GM18498 (cell line): ENCODE results near the gene VIPAS39.
"Not testable (repeated sequence)": the region's sequence is repeated elsewhere in the genome, so short reads cannot be mapped to it uniquely, and the experiment has no call there.

Experiments
- ATAC-seq: cut with Tn5 transposase; IDR thresholded peaks from one replicate; pipeline ENCODE4 v1.9.1; 2021; ENCODE audit warnings: mild to moderate bottlenecking, moderate library complexity; ENCODE audit not compliant: unreplicated experiment

VIPAS39 gene

GRCh38 chr14:77473921-77474320, 16.5 kb upstream of the VIPAS39 start:
- ATAC-seq, result no peak

- no peak for ATAC-seq
These were observed 12.9 kb upstream of the VIPAS39 start for GRCh38 chr14:77470224-77470870.

GRCh38 chr14:77469539-77469938, 12.1 kb upstream of the VIPAS39 start:
- ATAC-seq, result no peak

GRCh38 chr14:77469067-77469505, 11.7 kb upstream of the VIPAS39 start:
- no peak for ATAC-seq

- no peak for ATAC-seq
These were observed 10.4 kb upstream of the VIPAS39 start for GRCh38 chr14:77467801-77468200.

GRCh38 chr14:77459072-77459723, 1.8 kb upstream of the VIPAS39 start:
- no peak for ATAC-seq

DNA sequence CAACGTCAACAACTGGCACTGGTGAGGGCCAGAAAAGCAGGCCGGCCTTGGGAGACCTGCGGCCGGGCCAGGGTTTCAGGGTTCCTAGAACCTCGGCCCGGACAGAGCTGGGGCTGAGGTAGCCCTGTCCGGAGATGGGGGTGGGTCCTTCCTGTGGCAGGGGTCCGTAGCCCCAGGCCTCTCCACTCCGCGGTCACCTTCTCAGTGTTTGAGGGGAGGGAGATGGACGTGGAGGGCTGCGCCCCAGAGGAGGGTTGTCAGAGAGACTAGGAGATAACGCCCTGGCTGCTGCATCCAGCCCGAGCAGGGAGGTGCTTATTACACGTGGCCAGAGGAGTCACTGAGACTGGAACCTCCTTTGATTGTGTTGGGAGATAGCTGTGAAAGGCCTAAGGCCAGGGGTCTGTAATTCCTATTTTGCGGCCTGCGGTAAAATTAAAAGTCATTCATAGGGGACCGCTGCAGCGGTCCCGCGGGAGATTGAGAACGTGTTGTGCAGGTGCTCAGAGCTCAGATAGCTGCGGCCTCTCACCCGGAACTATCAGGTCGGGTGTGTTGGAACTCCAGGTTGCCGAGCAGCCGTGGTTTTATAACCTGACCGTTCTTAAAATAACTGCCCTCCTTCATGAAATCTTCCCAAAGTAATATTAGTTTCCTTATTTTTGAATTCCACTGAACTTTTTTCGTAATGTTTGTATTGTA, 999 bp upstream of the VIPAS39 start:
- ATAC-seq, result peak; percentile 19

GRCh38 chr14:77457115-77457521, 283 bp downstream of the VIPAS39 start:
- no peak for ATAC-seq

DNA sequence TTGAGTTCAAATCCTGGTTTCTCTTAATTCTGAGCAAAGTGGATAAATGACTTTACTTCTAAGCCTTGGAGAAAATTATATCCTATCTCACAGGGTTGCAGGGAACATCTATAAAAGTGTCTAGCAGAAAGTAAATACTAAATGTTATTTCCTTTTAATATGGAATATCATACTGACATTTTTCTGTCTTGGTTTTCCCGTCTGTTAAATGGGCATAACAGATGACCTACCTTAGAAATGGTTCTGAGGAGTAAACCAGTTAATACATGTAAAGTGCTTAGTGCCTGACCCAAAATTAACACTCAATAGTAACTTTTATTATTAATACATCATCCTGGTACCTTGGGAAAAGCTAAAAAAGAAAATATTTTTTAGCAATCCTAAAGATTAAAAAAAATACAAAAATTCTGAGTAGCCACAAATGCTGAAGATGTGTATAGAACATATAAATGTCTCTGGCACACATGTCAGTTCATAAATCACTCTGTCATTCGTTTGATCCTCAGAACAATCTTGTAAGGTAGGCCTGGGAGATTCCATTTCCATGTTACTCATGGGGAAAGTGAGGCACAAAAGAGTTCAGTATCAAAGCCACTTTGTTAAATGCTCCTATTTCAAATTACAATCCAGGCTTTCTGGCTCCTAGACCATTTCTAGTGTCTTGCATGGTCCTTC, 1.3 kb downstream of the VIPAS39 start:
- ATAC-seq, result no peak

- no peak for ATAC-seq
These were observed 15.2 kb downstream of the VIPAS39 start for GRCh38 chr14:77442196-77442595.

- no peak for ATAC-seq
These were observed 17.5 kb downstream of the VIPAS39 start for GRCh38 chr14:77439861-77440260.

DNA sequence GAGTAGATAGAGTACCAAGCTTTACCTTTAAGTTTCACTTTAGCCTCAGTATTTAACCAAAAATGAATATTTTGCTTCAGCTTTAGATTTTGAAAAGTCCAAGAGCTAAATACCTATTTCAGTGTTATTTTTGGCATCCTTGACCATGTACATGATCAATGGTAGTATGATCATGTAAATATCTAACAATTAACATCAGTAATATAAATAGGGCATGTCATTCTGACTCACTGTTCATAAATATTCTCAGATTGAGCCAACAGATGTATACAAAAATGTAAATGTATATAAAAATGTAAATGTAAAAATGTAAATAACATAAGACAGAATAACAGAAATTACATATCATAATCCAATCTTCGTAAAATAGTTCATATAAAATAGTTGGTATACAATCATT, 18.8 kb downstream of the VIPAS39 start:
- ATAC-seq, result no peak

DNA sequence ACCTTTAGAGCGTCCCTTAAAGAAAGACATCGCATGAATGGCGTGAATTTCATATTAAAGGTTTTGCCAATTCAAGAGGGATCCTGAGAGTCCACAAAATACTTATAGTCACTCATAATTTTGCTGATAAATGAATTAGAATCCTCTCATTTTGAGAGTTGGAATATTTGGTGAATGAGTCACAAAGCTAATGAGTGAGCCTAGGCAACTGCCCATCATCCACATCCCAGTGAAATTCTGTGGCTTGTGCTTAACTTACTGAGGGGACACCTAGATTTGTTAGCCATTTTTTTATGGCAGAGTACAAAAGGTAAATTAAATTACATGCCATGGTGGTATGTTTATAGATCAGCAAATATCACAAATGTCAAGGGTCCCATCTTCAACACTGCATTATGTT, 21.4 kb downstream of the VIPAS39 start:
- no peak for ATAC-seq

DNA sequence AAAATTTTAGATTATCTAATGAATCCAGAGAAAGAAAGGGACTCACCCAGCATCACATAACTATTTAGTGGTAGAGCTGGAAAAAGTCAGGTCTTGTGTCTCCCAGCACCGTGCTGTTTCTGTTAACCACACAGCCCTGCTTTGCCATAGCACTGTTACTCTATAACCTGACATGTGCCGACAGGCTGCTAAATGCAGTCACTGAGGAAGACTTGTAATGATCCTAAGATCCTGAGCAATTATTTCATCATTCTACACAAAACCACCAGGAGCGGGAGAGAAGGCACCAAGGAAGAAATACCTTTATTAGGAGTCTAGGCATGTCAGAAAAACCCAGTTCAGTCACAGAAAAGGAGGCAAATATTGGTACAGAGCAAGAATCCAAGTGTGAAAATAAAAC, 31.0 kb downstream of the VIPAS39 start:
- no peak for ATAC-seq

- ATAC-seq, result no peak
These were observed 32.5 kb downstream of the VIPAS39 start for GRCh38 chr14:77424862-77425261.

DNA sequence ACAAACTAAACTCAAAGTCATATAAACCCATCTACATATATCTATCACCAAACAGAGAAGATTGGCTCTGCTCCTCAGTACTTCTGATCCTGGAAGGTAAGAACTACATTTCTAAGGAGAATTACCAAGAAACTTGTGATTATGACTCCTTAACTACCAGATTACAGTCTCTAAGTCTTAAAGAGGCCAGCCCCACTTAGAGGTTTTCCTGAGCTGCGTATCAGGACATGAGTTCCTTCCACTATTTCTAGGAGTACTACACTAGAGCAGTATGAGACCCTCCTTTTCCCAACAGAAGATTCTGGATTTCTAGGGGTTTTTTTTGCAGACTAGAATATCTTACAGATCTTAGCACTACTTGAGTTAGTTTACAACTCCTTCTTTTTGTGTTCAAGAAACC, 34.0 kb downstream of the VIPAS39 start, which contains the start of gene NOXRED1:
Gene NOXRED1, minus strand, starts transcription at position 101 of the 400 bp plus-strand sequence. CDS start 634 bp downstream, outside the sequence.
- no peak for ATAC-seq

DNA sequence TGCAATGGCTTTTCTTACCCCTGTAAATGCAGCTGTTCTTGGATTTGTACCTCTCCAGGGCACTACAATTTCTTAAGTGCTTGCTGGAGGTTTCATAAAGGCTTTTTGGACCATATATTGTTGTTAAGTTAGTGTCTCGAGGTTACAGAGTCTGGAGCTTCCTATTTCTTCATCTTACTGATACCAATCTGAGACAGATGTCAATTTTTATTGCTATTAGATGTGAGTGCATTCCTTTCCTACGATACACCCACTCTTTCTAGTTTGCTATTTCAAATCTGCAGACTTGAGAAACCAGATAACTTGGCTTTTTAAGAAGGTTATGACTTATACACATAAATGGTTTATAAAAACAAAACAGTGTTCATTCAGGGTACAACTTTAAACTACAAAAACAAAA, 36.2 kb downstream of the VIPAS39 start:
- no peak for ATAC-seq

DNA sequence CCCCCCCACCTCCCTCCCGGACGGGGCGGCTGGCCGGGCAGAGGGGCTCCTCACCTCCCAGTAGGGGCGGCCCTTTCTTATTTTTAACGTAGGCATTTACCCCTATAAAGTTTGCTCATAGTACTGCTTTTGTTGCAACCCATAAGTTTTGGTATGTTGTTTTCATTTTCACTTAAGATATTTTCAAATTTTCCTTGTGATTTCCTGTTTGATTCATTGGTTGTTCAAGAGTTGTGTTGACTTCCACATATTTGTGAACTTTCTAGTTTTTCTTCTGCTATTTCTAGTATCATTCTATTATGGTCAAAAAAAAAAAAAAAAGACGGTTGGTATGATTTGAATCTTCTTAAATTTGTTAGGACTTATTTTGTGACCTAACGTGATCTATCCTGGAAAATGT, 40.6 kb downstream of the VIPAS39 start:
- ATAC-seq, result no peak

DNA sequence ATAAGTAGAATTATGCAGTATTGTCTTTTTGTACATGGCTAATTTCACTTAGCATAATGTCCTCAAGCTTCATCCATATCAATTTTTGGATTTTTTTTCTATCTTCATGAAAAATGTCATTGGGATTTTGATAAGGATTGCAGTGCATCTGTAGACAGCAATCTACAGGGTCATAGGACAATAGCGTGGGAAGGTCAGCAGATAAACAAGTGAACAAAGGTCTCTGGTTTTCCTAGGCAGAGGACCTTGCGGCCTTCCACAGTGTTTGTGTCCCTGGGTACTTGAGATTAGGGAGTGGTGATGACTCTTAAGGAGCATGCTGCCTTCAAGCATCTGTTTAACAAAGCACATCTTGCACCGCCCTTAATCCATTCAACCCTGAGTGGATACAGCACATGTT, 41.3 kb downstream of the VIPAS39 start:
- ATAC-seq, result not testable (repeated sequence)

DNA sequence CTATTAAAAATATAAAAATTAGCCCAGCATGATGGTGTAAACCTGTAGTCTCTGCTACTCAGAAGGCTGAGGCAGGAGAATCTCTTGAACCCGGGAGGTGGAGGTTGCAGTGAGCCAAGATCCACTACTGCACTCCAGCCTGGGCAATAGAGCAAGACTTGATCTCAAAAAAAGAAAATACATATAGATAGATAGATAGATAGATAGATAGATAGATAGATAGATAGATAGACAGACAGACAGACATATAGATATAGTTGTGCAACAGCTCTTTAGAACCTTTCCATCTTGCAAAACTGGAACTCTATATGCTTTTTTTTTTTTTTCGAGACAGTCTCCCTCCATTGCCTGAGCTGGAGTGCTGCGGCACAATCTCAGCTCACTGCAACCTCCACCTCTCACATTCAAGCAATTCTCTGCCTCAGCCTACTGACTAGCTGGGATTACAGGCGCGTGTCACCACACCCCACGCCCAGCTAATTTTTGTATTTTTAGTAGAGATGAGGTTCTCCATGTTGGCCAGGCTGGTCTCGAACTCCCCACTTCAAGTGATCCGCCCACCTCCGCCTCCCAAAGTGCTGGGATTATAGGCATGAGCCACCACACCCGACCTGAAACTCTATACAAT, 41.9 kb downstream of the VIPAS39 start:
- not testable (repeated sequence) for ATAC-seq

DNA sequence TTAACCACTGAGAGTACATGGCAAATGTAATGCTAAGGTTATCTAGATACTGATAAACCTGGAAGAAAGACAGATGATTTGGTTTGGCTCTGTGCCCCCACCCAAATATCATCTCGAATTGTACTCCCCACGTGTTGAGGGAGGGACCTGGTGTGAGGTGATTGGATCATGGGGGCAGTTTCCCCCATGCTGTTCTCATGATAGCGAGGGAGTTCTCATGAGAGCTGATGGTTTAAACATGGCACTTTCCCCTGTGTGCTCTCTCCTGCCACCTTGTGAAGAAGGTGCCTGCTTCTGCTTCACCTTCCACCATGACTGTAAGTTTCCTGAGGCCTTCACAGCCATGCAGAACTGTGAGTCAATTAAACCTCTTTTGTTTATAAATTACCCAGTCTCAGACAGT, 48.3 kb downstream of the VIPAS39 start:
- ATAC-seq, result no peak
